HG02840 (cell line): ENCODE measurements around the gene TXN2.

Source experiments
- ATAC-seq: cut with Tn5 transposase; IDR thresholded peaks from one replicate; pipeline ENCODE4 v1.9.1; 2021; ENCODE audit warnings: mild to moderate bottlenecking, moderate library complexity, moderate number of reproducible peaks; ENCODE audit not compliant: unreplicated experiment, low FRiP score

The TXN2 gene

GRCh38 chr22:36486619-36487384 is 5.4 kb upstream of the TXN2 start:
- no peak for ATAC-seq

GRCh38 chr22:36480941-36481392 is 473 bp downstream of the TXN2 start:
- no peak for ATAC-seq

- no peak for ATAC-seq
Measured at GRCh38 chr22:36478966-36479365, 2.5 kb downstream of the TXN2 start.

GRCh38 chr22:36475341-36475740 is 6.1 kb downstream of the TXN2 start:
- ATAC-seq, result no peak

- no peak for ATAC-seq
Measured at GRCh38 chr22:36472689-36473088, 8.8 kb downstream of the TXN2 start.

GRCh38 chr22:36471341-36471821 is 10.1 kb downstream of the TXN2 start:
- no peak for ATAC-seq

GRCh38 chr22:36470994-36471331 is 10.5 kb downstream of the TXN2 start:
- ATAC-seq, result no peak

GRCh38 chr22:36470162-36470993 is 11.1 kb downstream of the TXN2 start:
- no peak for ATAC-seq

- no peak for ATAC-seq
Measured at GRCh38 chr22:36469094-36469710, 12.2 kb downstream of the TXN2 start.

GRCh38 chr22:36467946-36468345 is 13.5 kb downstream of the TXN2 start:
- ATAC-seq, result no peak

- ATAC-seq, result no peak
Measured at GRCh38 chr22:36467042-36467810, 14.2 kb downstream of the TXN2 start.

GRCh38 chr22:36466258-36466657 is 15.2 kb downstream of the TXN2 start:
- no peak for ATAC-seq

- ATAC-seq, result no peak
Measured at GRCh38 chr22:36465232-36466021, 16.0 kb downstream of the TXN2 start.

GRCh38 chr22:36464715-36465231 is 16.7 kb downstream of the TXN2 start:
- no peak for ATAC-seq

- ATAC-seq, result no peak
Measured at GRCh38 chr22:36463783-36464184, 17.7 kb downstream of the TXN2 start.

- ATAC-seq, result no peak
Measured at GRCh38 chr22:36461665-36462649, 19.5 kb downstream of the TXN2 start.

- no peak for ATAC-seq
Measured at GRCh38 chr22:36460202-36460601, 21.2 kb downstream of the TXN2 start.
